HL-60 (cell line): ENCODE data around the gene LGR4.

Experiments used
- DNase-seq, 2 experiments: peaks; one replicate each; pipeline ENCODE4 v3.0.0-alpha.2; 2010 to 2020; ENCODE audit warnings: low read depth in 1 of 2, low spot score in 1 of 2
- H3K27ac ChIP-seq: fragments of 250-450 bp; sonication (Bioruptor Pico); replicated peaks from 2 replicates; pipeline ENCODE4 v1.5.1; 2020; ENCODE audit warnings: mild to moderate bottlenecking, moderate library complexity
- H3K27me3 ChIP-seq: fragments of 250-450 bp; sonication (Bioruptor Pico); 2 replicates; pipeline ENCODE4 v1.5.1; 2021; ENCODE audit warnings: mild to moderate bottlenecking, moderate library complexity; ENCODE audit not compliant: insufficient read depth, poor library complexity, severe bottlenecking
- H3K4me3 ChIP-seq: replicated peaks from 2 replicates; pipeline ENCODE4 v1.5.1; 2011; ENCODE audit warnings: mild to moderate bottlenecking, control low read depth, low read length; ENCODE audit not compliant: insufficient read depth
- CTCF ChIP-seq: IDR thresholded peaks from one replicate; pipeline ENCODE4 v1.5.1; 2011; ENCODE audit warnings: low read length, control low read depth, inconsistent platforms; ENCODE audit not compliant: insufficient read depth
- GABPA ChIP-seq: IDR thresholded peaks from 2 replicates; pipeline ENCODE4 v1.6.1; 2012; ENCODE audit warnings: low read depth
- POLR2AphosphoS5 ChIP-seq: IDR thresholded peaks from 2 replicates; pipeline ENCODE4 v1.6.1; 2012; ENCODE audit warnings: low read depth
- SPI1 ChIP-seq: IDR thresholded peaks from 2 replicates; pipeline ENCODE4 v1.6.1; 2012; ENCODE audit warnings: low read depth, mild to moderate bottlenecking, borderline replicate concordance
- TF ChIP-seq, protein P1 (sequence below): IDR thresholded peaks from 2 replicates; pipeline ENCODE4 v1.6.1; 2012; ENCODE audit warnings: low read depth; ENCODE audit not compliant: insufficient replicate concordance

LGR4 gene

DNA sequence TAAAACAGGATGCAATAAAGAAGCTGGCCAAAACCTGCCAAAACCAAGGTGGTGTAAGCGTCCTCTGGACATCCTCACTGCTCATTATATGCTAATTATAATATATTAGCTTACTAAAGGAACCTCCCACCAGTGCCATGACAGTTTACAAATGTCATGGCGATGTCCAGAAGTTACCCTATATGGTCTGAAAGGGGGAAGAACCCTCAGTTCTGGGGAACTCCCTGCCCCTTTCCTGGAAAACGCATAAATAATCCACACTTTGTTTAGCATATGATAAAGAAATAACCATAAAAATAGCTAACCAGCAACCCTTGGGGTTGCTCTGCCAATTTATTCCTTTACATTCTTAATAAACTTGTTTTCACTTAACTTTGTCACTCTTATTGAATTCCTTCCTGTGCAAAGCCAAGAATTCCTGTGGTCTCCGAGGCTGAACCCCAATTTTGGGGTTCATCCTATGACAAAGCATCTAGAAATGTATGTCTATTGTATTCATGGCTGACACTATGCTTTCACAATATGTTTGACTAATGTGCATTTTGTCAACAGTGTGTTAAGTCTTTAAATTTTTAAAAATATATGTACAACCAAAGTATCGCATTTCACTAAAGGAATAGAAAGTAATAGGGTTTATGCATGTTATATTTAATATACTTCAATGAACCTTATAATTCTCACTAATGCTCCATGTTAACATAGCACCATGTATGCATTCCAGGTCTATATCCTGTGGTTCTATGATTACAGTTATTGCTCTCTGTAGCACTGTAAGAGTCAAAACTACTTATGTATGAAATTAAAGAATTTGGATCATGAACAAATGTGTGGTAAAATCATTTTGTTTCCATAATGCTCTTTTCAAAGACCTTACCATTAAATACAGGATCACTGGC, 25.1 kb downstream of the LGR4 start:
- Histone ChIP-seq H3K27me3 (no peaks in the 10 kb centered on the region), H3K4me3 (no peak overlapping the region), H3K27ac (no peak overlapping the region)
- TF ChIP-seq SPI1, result no peak
- TF ChIP-seq POLR2AphosphoS5, result no peak
- TF ChIP-seq CTCF, result no peak
- TF ChIP-seq GABPA, result no peak
- TF ChIP-seq, protein P1, sequence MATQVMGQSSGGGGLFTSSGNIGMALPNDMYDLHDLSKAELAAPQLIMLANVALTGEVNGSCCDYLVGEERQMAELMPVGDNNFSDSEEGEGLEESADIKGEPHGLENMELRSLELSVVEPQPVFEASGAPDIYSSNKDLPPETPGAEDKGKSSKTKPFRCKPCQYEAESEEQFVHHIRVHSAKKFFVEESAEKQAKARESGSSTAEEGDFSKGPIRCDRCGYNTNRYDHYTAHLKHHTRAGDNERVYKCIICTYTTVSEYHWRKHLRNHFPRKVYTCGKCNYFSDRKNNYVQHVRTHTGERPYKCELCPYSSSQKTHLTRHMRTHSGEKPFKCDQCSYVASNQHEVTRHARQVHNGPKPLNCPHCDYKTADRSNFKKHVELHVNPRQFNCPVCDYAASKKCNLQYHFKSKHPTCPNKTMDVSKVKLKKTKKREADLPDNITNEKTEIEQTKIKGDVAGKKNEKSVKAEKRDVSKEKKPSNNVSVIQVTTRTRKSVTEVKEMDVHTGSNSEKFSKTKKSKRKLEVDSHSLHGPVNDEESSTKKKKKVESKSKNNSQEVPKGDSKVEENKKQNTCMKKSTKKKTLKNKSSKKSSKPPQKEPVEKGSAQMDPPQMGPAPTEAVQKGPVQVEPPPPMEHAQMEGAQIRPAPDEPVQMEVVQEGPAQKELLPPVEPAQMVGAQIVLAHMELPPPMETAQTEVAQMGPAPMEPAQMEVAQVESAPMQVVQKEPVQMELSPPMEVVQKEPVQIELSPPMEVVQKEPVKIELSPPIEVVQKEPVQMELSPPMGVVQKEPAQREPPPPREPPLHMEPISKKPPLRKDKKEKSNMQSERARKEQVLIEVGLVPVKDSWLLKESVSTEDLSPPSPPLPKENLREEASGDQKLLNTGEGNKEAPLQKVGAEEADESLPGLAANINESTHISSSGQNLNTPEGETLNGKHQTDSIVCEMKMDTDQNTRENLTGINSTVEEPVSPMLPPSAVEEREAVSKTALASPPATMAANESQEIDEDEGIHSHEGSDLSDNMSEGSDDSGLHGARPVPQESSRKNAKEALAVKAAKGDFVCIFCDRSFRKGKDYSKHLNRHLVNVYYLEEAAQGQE, result no peak
- DNase-seq, result no peak

DNA sequence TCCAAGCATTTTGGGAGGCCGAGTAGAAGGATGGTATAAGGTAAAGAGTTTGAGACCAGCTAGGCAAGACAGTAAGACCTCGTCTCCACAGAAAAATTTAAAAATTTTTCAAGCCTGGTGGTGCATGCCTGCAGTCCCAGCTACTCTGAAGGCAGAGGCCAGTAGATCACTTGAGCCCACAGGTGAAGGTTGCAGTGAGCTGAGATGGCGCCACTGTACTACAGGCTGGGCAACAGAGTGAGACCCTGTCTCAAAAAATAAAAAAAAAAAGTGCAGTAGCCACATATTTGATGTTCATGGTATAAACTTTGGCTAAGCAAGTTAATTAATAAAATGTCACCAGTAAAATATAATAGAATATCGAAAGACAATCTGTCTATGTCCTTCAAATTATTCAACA, 27.0 kb downstream of the LGR4 start:
- H3K27me3 ChIP-seq, result no peaks in the 10 kb centered on the region

GRCh38 chr11:27444801-27445215, 27.8 kb downstream of the LGR4 start:
- Histone ChIP-seq H3K27me3 (no peaks in the 10 kb centered on the region), H3K27ac (no peak overlapping the region), H3K4me3 (no peak overlapping the region)
- DNase-seq, result no peak
- TF ChIP-seq POLR2AphosphoS5 (no peak), CTCF (no peak), SPI1 (no peak), GABPA (no peak)
- TF ChIP-seq, protein P1, result no peak

More for the DNA sequence above, 27.0 kb downstream of the LGR4 start:
- TF ChIP-seq GABPA, result no peak
- no peak for TF ChIP-seq POLR2AphosphoS5
- no peak for TF ChIP-seq CTCF
- TF ChIP-seq SPI1, result no peak
- TF ChIP-seq, protein P1, result no peak
- DNase-seq, result no peak
- Histone ChIP-seq H3K4me3 (no peak overlapping the region), H3K27ac (no peak overlapping the region)
